K562 (cell line): ENCODE data around the gene KLK13. TPM values are rescaled to one million over a fixed set of nuclear protein-coding genes. Genes with fewer than 3 reads are reported as not detected.

Experiments used
- ATAC-seq: fragments of 200-7000 bp; cut with Tn5 transposase; 3 replicates; pipeline ENCODE4 v1.9.1; 2020; ENCODE audit warnings: moderate library complexity
- BruUV-seq: library from RNA; stranded (reverse); fragments of 400-500 nt; replicated peaks from 2 replicates; lab custom pipeline; 2021; lab: Mats Ljungman, UMichigan
- CTCF ChIA-PET: fragments of 300-600 bp; formaldehyde crosslinking; extraction: SDS; loops from one replicate; lab custom pipeline; 2021; ENCODE audit warnings: low intra/inter-chr PET ratio; lab: Yijun Ruan, JAX
- POLR2A ChIA-PET: fragments of 300-600, 350-650 bp; sonication (Branson Sonifier 250); formaldehyde crosslinking; extraction: SDS; loops from one replicate; lab custom pipeline; 2021; ENCODE audit warnings: antibody characterized with exemption, inconsistent platforms; lab: Yijun Ruan, JAX
- DNase-seq, 4 experiments: peaks; one replicate each; pipeline versions ENCODE4 v3.0.0 to v3.0.0-alpha.2; 2011 to 2018; ENCODE audit warnings: low spot score in 3 of 4, mixed read lengths in 3 of 4; ENCODE audit errors: extremely low read depth in 1 of 4
- FAIRE-seq: peaks from 2 replicates; lab custom pipeline; 2011; peaks lifted over from hg19 to GRCh38; lab: Jason Lieb, UNC
- H2AFZ ChIP-seq: 2 replicates; pipeline ENCODE4 v1.6.0; 2011; ENCODE audit warnings: low read depth, low read length, control low read depth, inconsistent platforms
- H3K27ac ChIP-seq: fragments of 200-600 bp; 3 replicates; pipeline ENCODE4 v1.8.0; 2011; ENCODE audit warnings: low read depth, mild to moderate bottlenecking, control low read depth, inconsistent platforms, low read length, moderate library complexity, mixed read lengths; ENCODE audit errors: extremely low read depth
- H3K27me3 ChIP-seq, 2 experiments: fragments of 300-600 bp in 1 of 2; 2 replicates in 1 of 2; 3 replicates in 1 of 2; pipeline versions ENCODE4 v1.6.0 to v1.8.0; 2011; ENCODE audit warnings: inconsistent platforms in 2 of 2, low read length in 2 of 2, mild to moderate bottlenecking in 1 of 2, mixed read lengths in 1 of 2, moderate library complexity in 1 of 2; ENCODE audit not compliant: control insufficient read depth in 2 of 2, insufficient read depth in 2 of 2
- H3K36me3 ChIP-seq: fragments of 300-600 bp; 3 replicates; pipeline ENCODE4 v1.8.0; 2011; ENCODE audit warnings: mild to moderate bottlenecking, low read length, inconsistent platforms; ENCODE audit not compliant: control insufficient read depth, insufficient read depth
- H3K4me1 ChIP-seq, 2 experiments: fragments of 200-600 bp in 1 of 2; replicated peaks in 1 of 2; 2 replicates in 1 of 2; 3 replicates in 1 of 2; pipeline versions ENCODE4 v1.5.1 to v1.8.0; 2011; ENCODE audit warnings: inconsistent platforms in 2 of 2, low read length in 2 of 2, mild to moderate bottlenecking in 1 of 2, mixed read lengths in 1 of 2, moderate library complexity in 1 of 2; ENCODE audit not compliant: control insufficient read depth in 2 of 2, insufficient read depth in 2 of 2
- H3K4me2 ChIP-seq: 2 replicates; pipeline ENCODE4 v1.6.1; 2011; ENCODE audit warnings: low read length, control low read depth, inconsistent platforms, mixed read lengths; ENCODE audit not compliant: insufficient read depth
- H3K4me3 ChIP-seq: fragments of 200-600 bp; sonication (generic), shearing (Covaris generic); 2 replicates; pipeline ENCODE4 v1.5.1; 2016; ENCODE audit warnings: control low read depth, inconsistent platforms
- H3K79me2 ChIP-seq: fragments of 200-600 bp; 3 replicates; pipeline ENCODE4 v1.8.0; 2011; ENCODE audit warnings: low read length, inconsistent platforms; ENCODE audit not compliant: control insufficient read depth, insufficient read depth
- H3K9ac ChIP-seq, 2 experiments: 2 replicates each; pipeline versions ENCODE4 v1.6.0 to v1.6.1; 2011; ENCODE audit warnings: low read depth in 2 of 2, low read length in 2 of 2, control low read depth in 1 of 2, inconsistent platforms in 1 of 2, mild to moderate bottlenecking in 1 of 2, mixed read lengths in 1 of 2; ENCODE audit not compliant: insufficient read depth in 1 of 2
- H3K9me1 ChIP-seq: one replicate; pipeline ENCODE4 v1.6.0; 2011; ENCODE audit warnings: inconsistent platforms, mild to moderate bottlenecking, low read length, moderate library complexity; ENCODE audit not compliant: control insufficient read depth, insufficient read depth
- H3K9me3 ChIP-seq: replicated peaks from 2 replicates; pipeline ENCODE4 v1.5.1; 2011; ENCODE audit warnings: low read depth, low read length, inconsistent platforms; ENCODE audit not compliant: control insufficient read depth, insufficient read depth
- H4K20me1 ChIP-seq: replicated peaks from 2 replicates; pipeline ENCODE4 v1.6.1; 2011; ENCODE audit warnings: low read length, inconsistent platforms, mixed read lengths; ENCODE audit not compliant: control insufficient read depth, insufficient read depth
- E2F8 ChIP-seq: fragments of 450-650 bp; IDR thresholded peaks from 2 replicates; pipeline ENCODE4 v1.7.1; 2018; ENCODE audit warnings: mild to moderate bottlenecking, low read depth; ENCODE audit not compliant: partially characterized antibody
- ETV1 ChIP-seq: fragments of 450-650 bp; conservative IDR thresholded peaks from 2 replicates; pipeline ENCODE4 v1.6.1; 2016; ENCODE audit warnings: missing genetic modification characterization, control low read depth, low read depth, missing compliant biosample characterization
- HMBOX1 ChIP-seq: sonication (generic); IDR thresholded peaks from 2 replicates; pipeline ENCODE4 v1.6.1; 2016
- HMG20B ChIP-seq: fragments of 250-450 bp; sonication (Bioruptor Pico); IDR thresholded peaks from 2 replicates; pipeline ENCODE4 v1.5.0; 2021; ENCODE audit warnings: mild to moderate bottlenecking
- HMGN3 ChIP-seq: IDR thresholded peaks from 2 replicates; pipeline ENCODE4 v1.6.1; 2011; ENCODE audit warnings: borderline replicate concordance, low read depth, mild to moderate bottlenecking, mixed read lengths, low read length; ENCODE audit not compliant: insufficient read length; ENCODE audit errors: extremely low read depth
- LARP7 ChIP-seq: fragments of 450-650 bp; IDR thresholded peaks from 2 replicates; pipeline ENCODE4 v1.6.1; 2016
- MEF2D ChIP-seq: conservative IDR thresholded peaks from 2 replicates; pipeline ENCODE4 v1.6.1; 2016; ENCODE audit warnings: low read depth, missing genetic modification characterization, missing compliant biosample characterization
- MTA2 ChIP-seq: fragments of 450-650 bp; IDR thresholded peaks from 2 replicates; pipeline ENCODE4 v1.6.1; 2016; ENCODE audit warnings: low read depth
- NFYB ChIP-seq: IDR thresholded peaks from 2 replicates; pipeline ENCODE4 v1.6.1; 2011; ENCODE audit warnings: mild to moderate bottlenecking, moderate library complexity; ENCODE audit not compliant: insufficient read length; ENCODE audit errors: extremely low read depth
- NUFIP1 ChIP-seq: fragments of 450-650 bp; IDR thresholded peaks from 2 replicates; pipeline ENCODE4 v1.6.1; 2018; ENCODE audit not compliant: partially characterized antibody
- RFX7 ChIP-seq: fragments of 250-450 bp; sonication (Bioruptor Pico); IDR thresholded peaks from 2 replicates; pipeline ENCODE4 v1.5.1; 2021; ENCODE audit warnings: mild to moderate bottlenecking
- THRB ChIP-seq: fragments of 450-650 bp; formaldehyde crosslinking; conservative IDR thresholded peaks from 2 replicates; pipeline ENCODE4 v1.4.0; 2022; ENCODE audit warnings: mild to moderate bottlenecking, missing genetic modification characterization
- ZFP36 ChIP-seq: fragments of 150-350 bp; IDR thresholded peaks from 2 replicates; pipeline ENCODE4 v1.6.1; 2018; ENCODE audit warnings: low read length, low read depth; ENCODE audit not compliant: partially characterized antibody
- ZNF239 ChIP-seq: fragments of 250-450 bp; sonication (Bioruptor Pico); IDR thresholded peaks from 2 replicates; pipeline ENCODE4 v1.4.0; 2020; ENCODE audit warnings: mild to moderate bottlenecking
- ZNF280A ChIP-seq: fragments of 450-650 bp; IDR thresholded peaks from 2 replicates; pipeline ENCODE4 v1.6.1; 2018; ENCODE audit warnings: mild to moderate bottlenecking, low read depth; ENCODE audit not compliant: partially characterized antibody
- ZNF324 ChIP-seq: fragments of 250-450 bp; sonication (Bioruptor Pico); IDR thresholded peaks from 2 replicates; pipeline ENCODE4 v1.4.0; 2020; ENCODE audit warnings: mild to moderate bottlenecking
- WGBS: fragments of 100-300 bp; shearing (Covaris generic); methylation state at CpG from one replicate; pipeline ENCODE4 v1.1.6; 2016; ENCODE audit warnings: low coverage, mixed read lengths; ENCODE audit not compliant: insufficient coverage; ENCODE audit errors: missing lambda C conversion rate; 5-methylcytosine and 5-hydroxymethylcytosine counted together
- in situ Hi-C: fragments of 300-500 bp; cut with MboI; formaldehyde crosslinking; loops from 4 replicates; pipeline ENCODE4 v1.15.0; 2018; ENCODE audit warnings: inconsistent platforms, mixed read lengths
- intact Hi-C: fragments of 100-400 bp; cut with micrococcal nuclease; formaldehyde crosslinking; loops from 2 replicates; pipeline ENCODE4 v1.14.2; 2022
- polyA plus RNA-seq, 8 experiments: library from polyadenylated mRNA; depleted of rRNA in 4 of 8; stranded (reverse) in 5 of 8; unstranded in 3 of 8; fragments of >200 nt; fragmentation: Nextera tagmentation in 2 of 8; fragmentation: Illumina TruSeq in 1 of 8; extraction: Ambion mirVana in 2 of 8; extraction: Trizol in 1 of 8; gene quantifications; 2 replicates each; pipeline versions ENCODE4 v1.2.1 to v1.2.3, GENCODE V29; 2011 to 2014; ENCODE audit warnings: inconsistent platforms in 1 of 8, missing spikeins in 1 of 8
- total RNA-seq, 7 experiments: library from RNA; depleted of rRNA in 6 of 7; stranded (reverse); fragments of >200 nt in 6 of 7; fragmentation: Illumina TruSeq in 2 of 7; extraction: Trizol in 2 of 7; gene quantifications; 2 replicates each; pipeline versions ENCODE4 v1.2.1 to v1.2.3, GENCODE V29; 2011 to 2021; ENCODE audit warnings: low replicate concordance in 1 of 7

KLK13 gene
- total and polyA plus RNA-seq, 9 of the 15 experiments (the other 6 are each of a cell fraction or from before 2014, with no cell fraction given), result 0.72 to 9.0 (median 2.3) TPM

GRCh38 chr19:51094696-51095279 lies 29.9 kb upstream of the KLK13 start:
- H3K9ac ChIP-seq, result peak overlapping the region in 1 of 2 experiments; percentile 57; a peak in 1 of 4 replicates
- no TSS peak for BruUV-seq
- POLR2A ChIA-PET, result no interaction called here
- H3K36me3 ChIP-seq, result peaks cover 12% of the 10 kb centered on the region; the same call in 1 of the 3 replicates
- no peaks in the 10 kb centered on the region for H3K79me2 ChIP-seq
- peaks cover 13% of the 10 kb centered on the region for H4K20me1 ChIP-seq
- CTCF ChIA-PET, result interaction anchor here (0.6 to 4.9 kb wide), 11 partner anchors 13 to 1159 kb away, joined by 3 to 35 read pairs (median 3); partner anchors contain the start of genes CTU1 and KLK10
- H3K27me3 ChIP-seq, result peaks cover 5 to 18% of the 10 kb centered on the region in 2 experiments; a peak in 3 of 5 replicates
- in situ Hi-C loops (loop anchor here (5.0 to 10.0 kb wide), 3 partner anchors 72 to 390 kb away; no protein-coding TSS in a partner anchor), intact Hi-C loops (loop anchor here (2.0 to 5.0 kb wide), 2 partner anchors 164 to 387 kb away; no protein-coding TSS in a partner anchor)
- DNase-seq (peak; percentile 56 to 87 (median 82)), ATAC-seq (no peak), FAIRE-seq (peak; percentile 37)
- H3K4me1 ChIP-seq, result no peaks in the 10 kb centered on the region; a peak in 1 of 5 replicates
- no peaks in the 10 kb centered on the region for H3K9me3 ChIP-seq
- WGBS, result 19% methylated on average over 12 of the region's 15 CpGs
- no peak overlapping the region for H3K27ac ChIP-seq
- H3K4me2 ChIP-seq, result no peak overlapping the region
- no peak overlapping the region for H3K4me3 ChIP-seq
- no peak overlapping the region for H2AFZ ChIP-seq
- peaks cover 9% of the 10 kb centered on the region for H3K9me1 ChIP-seq
- no peak for TF ChIP-seq THRB (CRISPR knock-in tag)
- TF ChIP-seq HMG20B (CRISPR knock-in tag), result no peak
- no peak for TF ChIP-seq ZFP36
- TF ChIP-seq HMBOX1, result no peak
- TF ChIP-seq ZNF324 (CRISPR knock-in tag), result no peak
- no peak for TF ChIP-seq LARP7
- no peak for TF ChIP-seq ZNF280A
- no peak for TF ChIP-seq ZNF239
- peak; percentile 30 for TF ChIP-seq ETV1 (tag)
- TF ChIP-seq RFX7 (CRISPR knock-in tag), result no peak
- no peak for TF ChIP-seq MEF2D (tag)
- TF ChIP-seq HMGN3, result no peak
- no peak for TF ChIP-seq NUFIP1
- TF ChIP-seq E2F8, result no peak
- TF ChIP-seq MTA2, result no peak
- TF ChIP-seq NFYB, result no peak
